ENCODE data around the gene EEFSEC.

- no peak for TF ChIP-seq EZH2phosphoT487 (IDR thresholded peaks at IDR 0.05; ENCODE audit: low read length)
- TF ChIP-seq, protein P1, sequence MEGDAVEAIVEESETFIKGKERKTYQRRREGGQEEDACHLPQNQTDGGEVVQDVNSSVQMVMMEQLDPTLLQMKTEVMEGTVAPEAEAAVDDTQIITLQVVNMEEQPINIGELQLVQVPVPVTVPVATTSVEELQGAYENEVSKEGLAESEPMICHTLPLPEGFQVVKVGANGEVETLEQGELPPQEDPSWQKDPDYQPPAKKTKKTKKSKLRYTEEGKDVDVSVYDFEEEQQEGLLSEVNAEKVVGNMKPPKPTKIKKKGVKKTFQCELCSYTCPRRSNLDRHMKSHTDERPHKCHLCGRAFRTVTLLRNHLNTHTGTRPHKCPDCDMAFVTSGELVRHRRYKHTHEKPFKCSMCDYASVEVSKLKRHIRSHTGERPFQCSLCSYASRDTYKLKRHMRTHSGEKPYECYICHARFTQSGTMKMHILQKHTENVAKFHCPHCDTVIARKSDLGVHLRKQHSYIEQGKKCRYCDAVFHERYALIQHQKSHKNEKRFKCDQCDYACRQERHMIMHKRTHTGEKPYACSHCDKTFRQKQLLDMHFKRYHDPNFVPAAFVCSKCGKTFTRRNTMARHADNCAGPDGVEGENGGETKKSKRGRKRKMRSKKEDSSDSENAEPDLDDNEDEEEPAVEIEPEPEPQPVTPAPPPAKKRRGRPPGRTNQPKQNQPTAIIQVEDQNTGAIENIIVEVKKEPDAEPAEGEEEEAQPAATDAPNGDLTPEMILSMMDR (IDR thresholded peaks at IDR 0.05; ENCODE audit: low read length) = no peak
- no peak for TF ChIP-seq EZH2 (optimal IDR thresholded peaks at IDR 0.05; ENCODE audit: low read depth, low read length)
Observed at GRCh38 chr3:128415773-128416577, 262.7 kb downstream of the EEFSEC start.

All from MM.1S (cell line).